SIG-M5 (cell line): ENCODE measurements around the gene SYCP2.

Experiments used
- DNase-seq: peaks from one replicate; lab custom pipeline; 2025; lab: John Stamatoyannopoulos, UW

The SYCP2 gene

DNA sequence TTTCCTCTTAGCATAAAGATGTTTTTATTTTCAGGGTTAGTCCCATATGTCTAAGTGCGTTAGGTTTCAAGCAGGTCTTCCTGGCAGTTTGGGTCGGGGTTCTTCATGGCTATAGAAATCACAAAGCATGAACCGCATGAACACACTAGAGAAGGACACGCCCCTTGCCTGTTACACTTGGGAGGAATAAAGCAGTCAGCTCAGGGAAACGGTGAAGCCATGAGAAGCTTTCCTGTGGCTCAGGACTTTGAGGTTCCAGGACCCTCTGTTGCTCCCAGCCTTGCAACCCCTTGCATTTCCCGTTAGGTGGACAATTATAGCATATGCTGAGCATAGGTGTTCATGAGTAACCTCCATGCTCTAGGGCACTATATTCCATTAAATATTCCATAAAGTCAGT lies 96.7 kb downstream of the SYCP2 start:
- no peak for DNase-seq

DNA sequence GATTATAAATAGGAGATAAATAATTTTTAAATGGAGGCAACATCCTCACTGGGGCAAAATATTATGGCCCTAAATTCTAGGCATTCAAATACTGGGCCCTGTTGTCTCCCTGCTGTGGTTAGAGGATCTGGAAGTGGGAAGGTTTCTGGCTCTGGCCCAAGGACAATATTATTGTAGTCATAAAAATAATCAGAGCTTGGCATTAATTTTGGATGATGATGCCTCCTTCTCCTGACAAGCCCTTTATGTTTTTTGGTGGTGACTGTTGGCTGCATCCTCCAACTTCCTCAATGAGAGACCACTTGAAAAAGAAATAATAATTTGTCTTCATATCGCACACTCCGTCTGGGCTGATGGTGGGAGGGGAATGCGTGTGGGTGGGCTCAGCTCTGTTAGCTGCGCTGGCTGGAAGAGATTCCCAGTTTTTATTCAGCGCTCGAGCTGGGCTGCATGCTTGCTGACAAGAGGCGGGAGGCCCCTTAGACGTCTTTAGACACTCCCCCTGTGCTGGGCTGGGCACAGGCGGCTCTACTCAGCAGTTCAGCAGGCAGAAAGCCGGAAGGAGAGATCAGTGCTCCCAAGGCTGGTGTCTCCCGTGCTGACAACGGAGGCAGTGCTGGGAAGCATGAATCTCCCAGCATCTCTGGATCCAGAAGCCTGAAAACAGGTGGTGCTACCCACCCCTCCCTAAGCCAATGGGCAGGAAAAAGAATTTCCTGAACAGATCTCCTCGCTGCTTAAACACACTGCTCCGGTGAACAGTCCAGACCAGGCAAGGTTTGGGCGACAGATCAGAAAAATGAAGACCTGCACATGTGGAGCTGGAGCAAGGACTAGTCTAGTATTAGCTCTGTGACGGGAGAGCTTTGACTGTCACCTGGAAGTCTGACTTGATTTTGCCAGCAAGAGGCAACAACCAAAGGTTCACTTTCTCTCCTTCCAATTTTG lies 97.7 kb downstream of the SYCP2 start:
- no peak for DNase-seq

DNA sequence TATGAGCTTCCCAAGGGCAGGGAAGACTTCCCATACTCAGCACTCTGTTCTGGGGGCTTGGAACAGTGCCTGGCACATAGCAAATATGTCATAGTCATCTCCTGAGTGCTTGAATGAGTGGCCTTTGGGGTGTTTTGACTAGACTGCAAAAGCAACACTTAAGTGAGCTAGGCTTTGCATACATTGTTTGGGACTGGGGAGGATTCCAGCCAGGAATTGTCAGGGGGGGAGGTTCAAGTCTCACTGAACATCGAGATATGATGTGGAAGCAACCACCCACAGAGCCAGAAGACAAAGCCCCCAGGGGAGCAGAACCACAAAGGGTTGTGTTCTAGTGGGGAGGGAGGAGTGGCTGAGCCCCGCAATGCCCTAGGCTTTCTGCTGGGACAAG lies 98.4 kb downstream of the SYCP2 start:
- no peak for DNase-seq

DNA sequence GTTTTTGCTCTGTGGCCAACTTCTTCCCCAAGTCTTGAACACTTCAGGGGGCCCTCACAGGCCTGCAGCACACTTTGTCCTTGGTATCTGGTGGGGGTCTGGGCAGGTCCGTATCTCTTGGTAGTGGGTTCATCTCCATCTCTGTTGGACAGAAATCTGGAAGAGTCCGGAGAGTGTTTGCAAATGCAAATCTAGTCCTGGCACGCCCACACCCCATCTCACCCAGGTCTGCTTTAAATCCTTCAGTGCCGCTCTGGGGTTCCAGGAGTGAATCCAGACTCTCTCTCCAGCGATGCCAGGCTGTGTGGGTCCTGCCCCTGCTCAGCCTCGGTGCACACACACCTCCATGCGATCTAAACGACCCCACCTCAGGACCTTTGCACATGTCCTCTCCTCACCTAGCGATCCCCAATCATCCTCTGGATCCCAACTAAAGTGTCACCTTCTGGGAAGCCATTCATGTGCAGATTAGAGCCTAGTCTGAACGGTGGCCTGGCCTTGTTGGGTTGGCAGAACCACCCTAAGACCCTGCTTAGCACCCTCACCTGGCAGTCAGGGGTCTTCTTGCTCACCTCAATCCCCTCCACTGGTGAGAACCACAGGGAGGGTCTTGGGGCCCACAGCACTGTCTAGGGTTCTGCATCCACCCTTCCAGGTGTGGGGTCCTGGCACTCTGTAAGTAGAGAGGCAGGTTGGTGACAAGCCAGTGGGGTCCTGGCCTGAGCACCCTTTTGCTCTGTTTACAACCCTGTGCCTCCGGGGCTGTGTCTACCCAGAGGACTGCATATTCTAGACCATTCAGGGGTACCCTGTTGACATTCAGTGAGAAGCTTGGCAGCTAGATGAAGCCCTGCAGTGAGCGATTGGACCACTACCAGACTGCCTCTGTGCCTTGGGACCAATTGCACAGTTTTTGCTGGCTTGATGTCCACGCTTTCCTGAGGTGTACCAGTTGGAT lies 100.8 kb downstream of the SYCP2 start:
- DNase-seq: no peak

DNA sequence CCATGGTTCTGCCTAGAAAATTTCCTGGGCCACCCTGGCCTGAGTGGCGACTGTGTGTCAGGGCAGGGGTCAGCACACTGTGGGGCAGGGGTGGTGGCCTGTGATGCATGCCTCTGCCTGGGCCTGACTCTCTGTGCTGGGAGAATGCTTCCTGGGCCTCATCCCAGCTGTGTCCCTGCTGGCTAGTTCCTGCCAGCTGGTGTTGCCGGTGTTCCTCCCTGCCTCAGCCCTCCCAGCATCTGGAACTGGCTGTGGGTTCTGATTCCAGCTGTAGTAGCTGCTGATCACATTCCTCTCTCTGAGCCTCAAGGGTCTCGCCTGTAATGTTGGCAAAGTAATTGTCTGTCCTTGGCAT lies 101.5 kb downstream of the SYCP2 start:
- no peak for DNase-seq

DNA sequence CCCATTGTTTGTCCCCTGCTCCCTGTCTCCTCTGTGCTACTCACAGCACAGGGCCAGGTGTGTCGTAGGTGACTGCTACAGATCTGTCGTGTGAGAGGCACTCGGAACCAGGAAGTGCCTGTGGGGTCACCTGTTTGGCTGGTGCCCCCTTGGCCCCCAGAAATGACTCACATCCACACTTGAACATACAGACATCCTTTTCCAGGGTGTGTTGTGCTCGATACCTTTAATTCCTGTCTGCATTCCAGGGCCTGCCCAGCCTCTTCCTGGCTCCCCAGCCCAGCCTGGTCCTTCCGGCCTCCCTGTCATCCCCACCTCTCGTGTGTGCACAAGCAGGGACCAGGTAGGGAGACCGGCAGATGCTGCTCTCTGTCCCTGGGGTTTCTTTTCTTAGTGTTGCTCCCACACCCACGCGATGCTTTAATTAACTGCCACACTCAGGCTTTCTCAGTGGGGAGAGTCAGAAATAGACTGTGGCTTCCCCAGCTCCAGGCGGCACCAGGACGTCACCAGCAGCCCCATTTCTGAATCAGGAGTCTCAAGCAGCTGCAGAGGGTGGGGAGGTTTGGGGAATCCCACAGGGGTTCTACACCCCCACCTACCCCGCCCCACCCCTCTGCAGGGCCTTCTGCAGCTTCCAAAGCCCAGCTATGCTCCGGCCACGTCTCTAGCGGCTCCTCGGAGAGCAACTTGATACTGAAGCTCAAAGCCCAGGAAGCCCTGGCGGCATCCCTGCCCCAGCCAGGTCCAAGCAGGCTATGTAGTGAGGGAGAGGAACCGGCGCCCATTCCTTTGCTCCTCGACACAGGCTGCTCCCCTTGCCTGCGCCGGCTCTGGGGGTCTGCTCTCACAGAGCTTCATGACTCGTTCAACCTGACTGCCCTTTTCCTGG lies 102.2 kb downstream of the SYCP2 start:
- no peak for DNase-seq

DNA sequence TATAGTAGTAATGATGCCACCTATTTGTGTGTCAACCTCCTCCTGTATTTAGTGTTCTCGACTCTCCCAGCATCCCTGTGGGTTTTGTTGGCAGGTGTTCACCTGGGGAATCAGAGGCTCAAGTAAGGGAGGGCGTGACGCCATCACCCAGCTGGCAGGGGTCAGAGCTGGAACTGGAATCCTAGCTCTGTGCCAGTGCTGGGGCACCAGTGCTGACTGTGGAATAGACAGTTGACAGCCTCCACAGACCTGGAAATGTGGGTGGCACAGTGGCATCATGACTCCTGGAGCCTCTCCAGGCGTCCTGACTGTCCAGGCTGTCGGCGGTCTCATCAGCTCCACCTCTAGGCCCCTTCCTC lies 102.8 kb downstream of the SYCP2 start:
- DNase-seq: no peak

DNA sequence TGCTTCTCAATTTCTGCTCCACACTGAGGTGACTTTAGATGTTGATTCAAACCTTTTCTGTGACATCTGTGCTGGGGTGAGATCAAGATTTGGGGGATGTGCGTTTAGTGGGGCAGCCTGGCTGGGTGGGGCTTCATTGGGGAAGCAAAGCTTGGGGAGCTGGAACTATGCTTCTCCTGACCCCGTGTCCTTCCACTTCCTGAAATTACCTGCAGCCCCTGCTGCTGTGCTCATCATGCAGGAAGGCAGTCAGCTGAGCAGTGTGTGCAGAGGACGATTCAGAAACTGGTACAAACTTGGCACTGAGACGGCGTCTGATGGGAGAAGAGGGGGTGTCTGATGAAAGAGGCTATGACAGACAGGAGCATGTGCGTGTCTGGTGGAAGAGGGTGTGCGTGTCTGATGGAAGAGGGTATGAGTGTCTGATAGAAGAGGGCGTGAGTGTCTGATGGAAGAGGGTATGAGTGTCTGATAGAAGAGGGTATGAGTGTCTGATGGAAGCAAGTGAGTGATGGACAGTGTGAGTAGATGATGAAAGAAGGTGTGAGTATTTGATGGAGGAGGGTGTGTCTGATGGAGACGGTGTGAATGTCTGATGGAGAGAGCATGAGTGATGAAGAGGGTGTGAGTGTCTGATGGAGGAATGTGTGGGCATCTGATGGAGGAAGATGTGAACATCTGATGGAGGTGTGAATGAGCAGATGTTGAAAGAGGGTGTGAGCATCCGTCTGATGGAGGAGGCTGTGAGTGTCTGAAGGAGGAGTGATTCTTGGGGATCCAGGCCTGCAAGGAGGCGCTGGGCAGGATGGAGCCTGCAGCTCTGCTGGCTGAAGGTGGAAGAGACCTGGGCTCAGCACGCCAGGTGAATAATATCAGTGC lies 103.4 kb downstream of the SYCP2 start:
- DNase-seq: no peak

DNA sequence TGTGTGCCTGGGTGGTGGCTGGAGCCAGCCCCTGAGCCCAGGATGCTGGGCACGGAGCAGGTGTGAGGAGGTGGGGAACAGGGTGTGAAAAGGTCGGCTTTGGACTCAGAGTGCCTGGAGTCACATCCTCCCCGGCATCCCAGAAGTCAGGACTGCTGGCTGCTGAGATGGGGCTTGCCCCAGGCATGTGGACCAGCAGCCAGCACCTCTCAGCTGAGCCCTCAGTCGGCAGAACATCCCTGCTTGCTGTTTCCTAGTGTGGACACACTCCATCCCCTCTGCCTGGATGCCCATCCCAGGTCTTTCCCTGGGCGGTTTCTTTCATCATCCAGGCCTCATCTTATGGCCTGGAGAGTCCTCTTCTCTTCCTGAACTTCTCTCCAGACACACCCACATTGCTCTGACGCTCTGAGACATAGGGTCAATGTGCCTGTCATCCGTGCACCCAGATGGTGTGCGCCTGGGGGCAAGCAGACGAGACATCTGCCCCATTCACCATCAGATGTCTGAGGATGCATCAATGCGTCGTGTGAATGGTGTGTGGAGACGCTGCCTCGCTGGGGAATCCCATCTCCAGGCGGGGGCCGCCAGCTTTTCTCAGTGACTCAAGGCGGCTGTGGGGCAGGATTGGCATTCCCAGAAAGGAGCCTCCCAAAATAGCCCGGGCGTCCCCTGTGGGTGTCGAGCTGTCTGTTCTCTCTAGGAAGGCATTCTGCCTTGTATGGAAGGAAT lies 104.2 kb downstream of the SYCP2 start:
- DNase-seq: no peak

DNA sequence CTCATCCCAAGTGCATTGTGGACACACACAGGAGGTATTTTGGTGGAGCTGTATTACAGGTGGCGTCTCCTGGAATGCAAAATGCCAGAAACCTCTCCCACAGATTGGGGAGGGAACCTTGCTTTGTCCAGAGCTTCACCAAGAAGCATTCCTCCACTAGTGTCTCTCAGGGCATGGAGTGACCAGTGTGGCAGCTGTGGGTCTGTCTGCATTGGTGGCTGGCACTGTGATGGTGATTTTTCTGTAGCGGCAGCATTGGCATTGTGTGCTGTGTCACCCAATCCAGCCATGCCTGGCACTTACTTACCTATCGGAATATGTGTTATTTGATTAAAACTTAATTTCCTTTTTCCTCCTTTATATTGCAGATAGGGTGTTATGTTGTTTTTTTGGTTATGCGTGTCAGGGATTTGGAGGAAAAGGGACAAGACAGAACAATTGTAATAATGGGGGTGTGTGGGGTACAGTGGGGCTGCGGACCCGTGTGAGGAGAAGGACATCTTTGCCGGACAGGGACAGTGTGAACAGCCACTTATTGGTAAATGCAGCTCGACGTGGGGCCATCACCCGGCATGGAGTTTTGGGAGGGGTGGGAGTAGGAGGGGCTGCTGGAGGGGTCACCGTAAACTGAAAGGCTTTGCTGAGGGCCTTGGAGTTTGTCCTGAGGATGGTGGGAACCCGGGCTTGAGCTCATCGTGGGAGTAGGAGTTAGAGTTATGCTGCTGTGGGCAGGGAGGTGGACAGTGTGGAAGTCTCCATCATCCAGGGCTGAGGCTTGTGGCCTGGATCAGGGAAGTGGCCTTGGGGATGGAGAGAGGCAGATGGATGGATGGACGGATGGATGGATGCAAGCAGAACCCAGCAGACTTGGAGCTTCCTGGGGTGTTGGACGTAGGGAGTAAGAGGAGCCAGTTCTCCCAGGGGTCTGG lies 105.0 kb downstream of the SYCP2 start:
- DNase-seq: no peak

DNA sequence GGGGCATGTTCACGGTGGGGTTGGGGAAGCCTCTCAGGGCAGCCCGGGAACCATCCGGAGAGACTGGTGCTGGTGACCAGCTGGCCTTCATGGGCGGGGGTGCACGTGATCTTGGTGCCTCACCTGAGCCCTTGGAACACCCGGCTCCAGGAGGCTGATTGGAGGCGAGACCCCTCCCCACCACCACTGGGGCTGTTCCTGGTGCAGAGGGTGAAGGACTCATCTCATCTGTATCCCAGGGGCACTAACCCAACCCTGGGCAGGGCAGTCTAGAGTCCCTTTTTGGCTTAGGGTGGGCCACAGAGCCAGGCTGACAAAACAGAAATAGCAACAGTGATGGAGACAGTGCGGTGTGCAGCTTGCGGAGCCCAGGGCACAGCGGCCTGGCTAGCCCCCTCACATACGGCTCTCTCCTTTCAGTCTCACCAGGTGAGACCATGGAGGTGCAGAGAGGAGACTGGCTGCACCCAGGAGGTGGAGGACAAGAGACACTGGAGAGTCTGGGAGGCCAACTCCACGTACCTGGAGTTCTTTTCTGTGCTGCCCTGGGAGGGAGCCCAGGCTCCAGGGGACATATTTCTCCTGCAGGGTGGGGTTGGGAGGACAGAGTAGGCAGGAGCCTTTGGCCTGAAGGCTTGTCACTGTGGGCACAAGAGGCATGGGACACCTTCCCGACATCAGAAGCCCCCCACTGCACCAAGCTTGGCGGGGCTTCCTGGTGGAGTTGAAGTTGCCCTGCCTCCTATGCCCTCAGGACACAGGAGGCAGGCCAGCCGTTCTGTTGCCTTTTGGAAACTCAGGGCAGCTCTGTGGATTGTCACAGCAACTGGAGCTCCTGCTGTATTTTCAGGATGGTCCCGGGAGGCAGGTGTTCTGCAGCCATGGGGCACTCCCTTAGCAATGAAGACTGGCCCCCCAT lies 106.0 kb downstream of the SYCP2 start:
- no peak for DNase-seq

DNA sequence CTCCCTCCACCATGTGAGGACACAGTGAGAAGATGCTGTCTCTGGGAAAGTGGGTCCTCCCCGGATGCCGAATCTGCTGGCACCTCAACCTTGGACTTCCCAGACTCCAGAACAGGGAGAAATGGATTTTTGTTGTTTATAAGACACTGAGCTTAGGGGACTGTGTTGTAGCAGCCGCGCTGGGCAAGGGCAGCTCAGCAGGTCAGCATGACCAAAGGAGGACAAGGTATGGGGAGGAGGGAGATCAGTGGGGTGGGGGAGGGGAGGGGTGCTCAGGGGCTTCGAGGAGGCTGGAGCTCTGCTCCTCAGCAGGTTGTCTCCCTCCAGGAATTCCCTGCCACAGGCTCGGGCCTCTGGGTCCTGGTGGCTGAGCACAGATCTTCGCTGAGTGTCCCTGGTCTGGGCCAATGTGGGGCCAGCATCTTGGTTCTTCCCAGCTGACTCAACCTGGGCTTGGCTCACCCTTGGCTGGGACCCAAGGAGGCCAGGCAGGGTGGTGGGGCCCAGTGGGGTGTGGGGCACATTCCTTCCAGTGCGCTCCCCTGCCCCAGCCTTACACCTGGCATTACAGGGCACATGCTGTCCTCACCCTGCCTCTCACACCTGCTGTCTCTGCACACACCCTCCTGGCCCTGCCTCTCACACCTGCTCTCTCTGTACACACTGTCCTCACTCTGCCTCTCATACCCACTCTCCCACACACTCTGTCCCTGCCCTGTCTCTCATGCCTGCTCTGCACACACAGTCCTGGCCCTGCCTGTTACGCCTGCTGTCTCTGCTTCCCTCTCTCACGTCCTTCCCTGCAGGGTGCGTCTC lies 107.3 kb downstream of the SYCP2 start:
- no peak for DNase-seq

DNA sequence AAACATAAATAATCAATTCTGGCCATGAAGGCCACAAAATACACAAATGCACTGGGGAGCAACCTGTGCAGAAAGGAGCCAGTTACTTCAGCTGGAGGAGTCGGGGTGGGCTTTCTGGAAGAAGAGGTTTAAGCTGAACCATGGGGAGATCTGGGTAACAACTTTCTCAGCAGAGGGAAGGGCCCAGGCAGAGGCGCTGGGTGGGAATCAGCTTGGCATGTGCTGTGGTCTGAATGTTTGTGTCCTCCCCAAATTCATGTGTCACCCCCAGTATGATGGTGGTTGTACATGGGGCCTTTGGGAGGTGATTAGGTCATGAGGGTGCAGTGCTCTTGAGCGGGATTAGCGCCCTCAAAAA lies 107.9 kb downstream of the SYCP2 start:
- no peak for DNase-seq

DNA sequence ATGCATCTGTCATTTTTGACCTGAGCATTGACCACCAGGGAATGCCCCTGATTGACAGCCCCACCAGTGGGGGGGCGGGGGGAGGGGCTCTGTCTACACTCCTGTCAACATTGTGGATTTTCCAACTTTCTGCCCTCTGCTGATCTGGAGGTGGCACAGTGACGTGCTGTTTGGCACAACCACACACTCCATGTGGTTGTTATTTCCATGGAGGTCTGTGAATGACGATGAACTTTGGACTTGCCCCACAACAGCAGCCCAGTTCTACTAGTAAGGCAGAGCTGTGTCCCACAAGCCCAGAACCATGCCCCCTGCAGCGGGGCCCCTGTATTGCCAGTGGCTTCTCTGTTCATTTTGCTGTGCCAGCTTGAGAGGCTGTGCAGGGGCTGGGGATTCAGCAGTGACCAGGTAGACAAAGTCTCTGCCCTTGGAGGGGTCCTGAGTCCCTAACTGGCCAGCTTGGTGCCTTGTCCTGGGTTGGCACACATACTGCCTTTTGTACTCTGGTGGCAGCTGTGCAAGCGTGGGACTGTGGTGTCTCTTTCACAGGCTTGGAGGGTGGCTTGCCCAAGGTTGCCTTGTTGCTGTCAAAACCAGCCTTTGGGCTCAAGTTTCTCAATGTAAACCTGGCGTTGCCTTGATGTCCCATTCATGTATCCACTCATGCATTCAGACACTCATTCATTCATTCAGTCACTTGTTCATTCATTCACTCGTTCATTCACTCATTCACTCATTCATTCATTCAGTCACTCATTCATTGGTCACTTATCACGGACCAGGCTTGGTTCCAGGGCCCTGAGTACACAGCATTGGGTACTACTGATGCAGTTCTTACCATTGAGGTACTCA lies 108.5 kb downstream of the SYCP2 start:
- no peak for DNase-seq

DNA sequence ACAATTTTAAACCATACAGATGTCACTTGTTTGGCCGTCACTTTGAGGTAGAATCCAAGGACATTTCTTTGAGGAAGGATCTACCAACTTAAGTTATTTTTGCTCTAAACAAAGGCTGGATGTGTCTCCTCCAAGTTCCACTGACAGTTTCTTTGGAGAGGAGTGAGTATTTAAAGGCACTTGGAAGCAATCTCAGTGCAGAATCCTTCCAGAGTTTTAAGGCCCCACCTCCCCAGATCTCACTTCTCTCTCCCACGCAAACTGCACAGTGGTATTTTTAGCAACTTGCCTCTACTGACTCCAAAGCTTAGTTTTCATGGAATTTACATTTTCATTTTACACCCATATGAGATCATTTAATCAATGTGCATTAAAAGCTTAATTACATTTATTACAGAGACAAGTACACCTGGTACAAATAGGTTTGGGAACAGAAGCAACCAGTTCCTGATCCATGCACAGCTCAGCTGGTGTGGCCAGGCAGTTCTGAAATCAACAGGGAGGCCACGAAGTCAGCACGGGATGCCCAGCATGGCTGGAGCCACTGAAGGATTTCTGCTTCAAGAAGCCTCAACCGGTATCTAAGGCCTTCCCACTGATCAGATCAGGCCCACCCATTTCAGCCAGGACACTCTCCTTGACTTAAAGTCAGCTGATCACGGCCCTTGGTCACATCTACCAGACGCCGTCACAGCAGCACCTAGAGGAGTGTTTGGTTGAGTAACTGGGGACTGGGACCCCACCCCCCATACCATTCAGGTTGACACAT lies 109.8 kb downstream of the SYCP2 start:
- DNase-seq: no peak

DNA sequence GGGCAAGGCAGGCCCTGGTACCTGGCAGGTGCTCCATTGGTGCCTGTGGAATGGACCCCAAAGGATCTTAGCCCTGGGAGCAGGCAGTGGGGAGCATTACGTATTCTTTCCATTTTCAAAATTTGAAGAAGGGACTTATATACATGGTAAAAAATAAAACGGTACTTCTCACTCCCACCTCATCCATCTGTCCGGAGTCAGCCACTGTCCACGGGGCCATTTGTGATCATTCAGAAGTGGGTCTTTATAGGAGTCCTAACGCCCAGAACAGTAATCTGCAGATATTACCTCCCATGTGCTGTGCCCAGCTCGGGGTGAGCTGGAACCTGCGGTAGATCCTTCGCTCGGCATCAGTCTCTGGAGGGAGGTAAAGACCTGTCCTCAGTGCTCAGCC lies 110.4 kb downstream of the SYCP2 start:
- no peak for DNase-seq
